Inferior parietal cortex (tissue), 1 donor: Measurements from ENCODE around the gene HIVEP3.

Experiments used
- DNase-seq: peaks from one replicate; pipeline ENCODE4 v3.0.0-alpha.2; 2016; ENCODE audit errors: extremely low spot score

The HIVEP3 gene

DNA sequence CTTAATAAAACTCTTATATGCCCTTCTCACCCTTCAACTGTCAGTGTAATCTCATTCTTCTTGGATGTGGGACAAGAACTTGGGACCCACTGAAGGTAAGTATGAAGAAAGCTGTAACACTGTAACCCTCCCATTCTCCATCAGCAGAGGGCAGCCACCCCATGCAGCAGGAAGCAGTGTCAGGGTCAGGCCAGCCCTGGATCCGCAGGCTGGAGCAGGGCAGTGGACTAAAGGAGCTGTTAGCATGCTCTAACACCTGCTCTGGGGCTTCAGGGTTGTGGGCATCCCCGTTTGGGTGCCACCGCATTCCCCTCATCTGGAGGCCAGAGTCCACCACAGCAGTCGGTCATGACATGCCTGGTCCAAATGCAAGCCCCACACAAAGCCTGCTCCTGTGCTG is 156.5 kb downstream of the HIVEP3 start:
- DNase-seq: no peak

- DNase-seq: no peak
Measured at GRCh38 chr1:41758904-41759548, 159.7 kb downstream of the HIVEP3 start.

DNA sequence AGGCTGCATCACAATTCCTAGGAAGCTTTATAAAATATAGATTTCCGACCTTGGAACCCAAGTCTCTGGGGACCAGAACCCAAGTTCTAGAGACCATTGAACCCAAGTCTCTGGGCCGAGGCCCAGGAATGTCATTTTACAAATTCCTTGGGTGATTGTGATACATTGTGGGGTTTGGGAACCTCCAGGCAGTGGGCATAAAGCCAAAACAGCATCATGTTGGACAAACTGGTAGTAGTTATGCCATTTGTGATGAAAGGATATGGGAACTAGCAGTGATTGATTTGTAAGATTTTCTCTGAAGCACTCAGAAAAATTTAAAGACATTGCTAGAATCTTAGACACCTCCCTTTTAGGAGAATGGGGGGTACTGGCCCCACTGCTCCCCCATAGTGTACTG is 160.2 kb downstream of the HIVEP3 start:
- DNase-seq: no peak

DNA sequence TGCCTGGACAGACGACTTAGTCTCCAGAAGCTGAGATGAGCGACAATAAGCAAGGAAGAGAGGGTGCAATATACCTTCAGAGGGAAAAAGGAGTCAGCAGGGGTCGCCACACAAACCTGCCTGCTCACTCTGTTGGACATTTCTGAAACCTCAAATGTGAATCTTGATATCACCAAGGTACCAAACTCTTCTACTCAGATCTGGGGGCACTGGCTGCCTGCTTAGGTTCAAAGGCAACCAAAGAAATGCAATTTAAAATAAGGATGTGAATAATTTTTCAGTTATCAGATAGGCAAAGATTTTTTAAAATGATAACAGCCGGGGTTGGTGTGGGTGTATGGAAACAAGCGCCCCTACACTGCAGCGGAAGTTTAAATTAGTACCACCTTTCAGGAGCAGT is 164.2 kb downstream of the HIVEP3 start:
- DNase-seq: no peak

DNA sequence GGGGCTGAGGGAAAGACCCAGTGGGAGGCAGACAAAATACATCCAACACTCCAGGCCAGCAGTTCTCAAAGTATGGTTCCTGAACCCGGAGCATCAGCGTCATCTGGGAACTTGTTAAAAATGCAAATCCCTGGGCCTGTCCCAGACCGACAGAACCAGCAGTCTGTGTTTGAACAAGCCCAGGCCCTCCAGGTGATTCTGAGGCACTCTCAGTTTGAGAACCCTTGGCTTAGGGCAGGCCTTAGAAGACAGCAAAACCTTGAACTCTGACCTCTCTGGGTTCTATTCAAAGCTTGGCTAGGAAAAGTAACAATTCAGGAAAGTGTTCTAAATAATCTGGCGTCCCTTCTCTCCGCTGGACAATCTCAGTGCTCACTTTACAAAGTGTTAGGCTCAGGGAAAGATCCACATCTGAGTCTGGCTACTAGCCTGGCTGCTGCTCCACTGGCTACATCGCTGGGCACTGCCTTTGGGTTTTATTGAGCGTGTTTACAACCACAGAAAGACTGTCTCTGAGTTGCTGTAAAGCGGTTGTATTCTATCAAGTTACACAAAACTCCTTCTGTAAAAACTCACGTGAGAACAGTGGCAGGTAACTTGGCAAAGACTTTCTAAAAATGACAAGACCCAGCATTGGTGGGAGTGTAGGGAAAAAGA is 166.1 kb downstream of the HIVEP3 start:
- DNase-seq: no peak

GRCh38 chr1:41751804-41752513 is 166.8 kb downstream of the HIVEP3 start:
- no peak for DNase-seq

DNA sequence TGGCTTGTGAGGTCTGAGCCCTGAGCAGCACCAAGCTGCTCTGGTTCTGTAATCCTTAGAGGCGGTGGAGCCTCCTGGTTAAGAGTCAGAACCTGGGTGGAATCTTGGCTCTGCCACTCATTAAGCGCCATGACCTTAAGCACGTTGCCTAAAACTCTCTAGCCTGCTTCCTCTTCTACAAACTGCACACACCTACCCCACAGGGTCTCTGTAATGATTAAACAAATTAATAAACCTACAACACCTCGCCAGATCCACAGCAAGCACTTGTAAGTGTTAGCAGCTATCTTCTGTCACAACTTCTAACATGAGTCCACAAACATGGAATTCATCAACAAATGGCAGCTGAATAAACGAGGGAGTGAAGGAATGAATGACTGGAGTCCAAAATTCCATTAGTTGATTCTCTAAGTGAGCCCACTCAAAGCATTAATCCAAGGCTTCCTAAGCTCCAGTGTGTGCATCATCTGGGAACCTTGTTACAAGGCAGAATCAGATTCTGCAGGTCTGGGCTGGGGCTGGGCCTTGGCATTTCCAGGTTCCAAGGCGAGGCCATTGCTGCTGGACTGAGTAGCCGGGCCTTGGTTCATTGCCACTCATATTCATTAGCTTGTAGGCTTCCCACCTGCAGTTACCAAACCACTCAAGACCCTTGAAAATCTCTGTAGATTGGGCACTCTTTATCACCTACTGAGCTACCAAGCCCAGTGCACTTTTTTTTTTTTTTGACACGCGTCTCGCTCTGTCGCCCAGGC is 168.6 kb downstream of the HIVEP3 start:
- DNase-seq: no peak

DNA sequence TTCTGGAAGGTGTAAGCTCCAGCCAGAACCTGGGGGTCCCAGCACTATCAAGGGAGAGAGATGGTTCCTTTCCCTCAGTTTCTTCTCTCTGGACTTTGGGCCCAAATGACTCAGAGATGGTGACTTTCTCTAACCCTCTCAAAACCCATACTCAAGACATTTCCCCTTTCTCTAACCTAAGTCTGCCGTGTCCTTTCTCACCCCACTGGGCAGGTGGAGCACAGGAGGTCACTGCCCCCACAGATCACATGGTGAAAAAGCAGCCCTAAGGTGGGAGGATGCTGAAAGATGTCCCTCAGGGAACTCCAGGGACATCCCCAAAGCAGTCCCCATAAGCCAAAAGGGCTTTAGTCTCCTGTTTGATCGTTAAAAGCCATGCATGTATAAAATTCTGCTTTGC is 173.7 kb downstream of the HIVEP3 start:
- DNase-seq: no peak

DNA sequence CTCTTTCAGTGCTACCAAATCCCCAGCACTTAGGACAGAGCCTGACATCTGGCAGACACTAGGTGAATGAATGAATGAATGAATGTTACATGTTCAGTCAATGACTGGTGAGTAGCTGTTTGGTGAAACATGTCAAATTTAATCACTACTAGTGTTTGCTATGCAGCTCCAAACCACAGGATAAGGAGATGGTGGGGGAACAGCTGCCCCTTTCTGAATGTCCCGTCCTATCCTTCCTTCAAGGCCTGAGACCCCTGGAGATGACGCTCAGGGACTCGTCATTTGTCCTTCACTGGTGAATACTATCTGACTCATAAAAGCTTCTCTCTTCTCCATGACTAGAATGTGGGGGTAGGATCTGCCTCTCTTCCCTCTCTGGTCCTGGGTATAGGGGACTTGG is 175.4 kb downstream of the HIVEP3 start:
- no peak for DNase-seq

GRCh38 chr1:41742219-41742618 is 176.5 kb downstream of the HIVEP3 start:
- no peak for DNase-seq

DNA sequence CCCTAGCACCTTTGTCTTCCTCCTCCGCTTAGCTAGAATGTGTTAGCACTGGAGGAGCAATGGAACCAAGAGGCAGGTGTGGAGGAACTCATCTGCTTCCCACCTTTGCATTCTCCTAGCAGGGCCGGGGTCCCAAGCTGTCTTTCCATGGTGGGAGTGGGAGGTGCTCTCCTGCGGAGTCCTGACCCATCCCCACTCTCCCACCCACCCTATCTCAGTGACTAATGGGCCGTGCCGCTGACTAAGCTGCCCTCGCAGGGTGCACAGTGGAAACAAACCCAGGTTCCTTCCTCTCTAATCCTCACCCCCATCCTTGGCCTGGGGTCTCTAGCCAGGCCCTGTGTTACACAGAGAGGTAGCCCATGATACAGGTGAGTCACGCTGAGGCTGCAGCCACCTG is 177.5 kb downstream of the HIVEP3 start:
- DNase-seq: no peak

- DNase-seq: no peak
Measured at GRCh38 chr1:41740630-41741239, 178.0 kb downstream of the HIVEP3 start.

DNA sequence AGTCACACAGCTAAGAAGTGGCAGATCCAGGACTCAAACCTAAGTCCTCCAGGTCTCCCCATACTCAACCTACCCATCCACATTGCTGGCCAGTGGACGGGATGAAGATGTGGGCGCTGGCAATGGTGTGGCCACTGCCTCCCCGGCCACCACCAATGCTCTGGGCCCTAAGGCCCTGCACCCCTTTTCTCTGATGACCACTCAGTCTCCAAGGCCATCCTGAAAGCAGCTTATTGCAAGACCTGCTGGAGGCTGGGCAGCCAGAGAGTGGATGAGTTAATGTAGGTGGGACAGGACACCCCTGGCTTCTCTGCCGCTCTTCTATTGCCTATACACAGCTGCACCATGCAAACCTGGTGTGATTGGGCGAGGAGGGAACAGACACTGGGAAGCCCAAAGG is 178.7 kb downstream of the HIVEP3 start:
- no peak for DNase-seq

- DNase-seq: no peak
Measured at GRCh38 chr1:41739061-41739955, 179.4 kb downstream of the HIVEP3 start.

- no peak for DNase-seq
Measured at GRCh38 chr1:41738475-41738874, 180.2 kb downstream of the HIVEP3 start.

GRCh38 chr1:41738006-41738405 is 180.7 kb downstream of the HIVEP3 start:
- no peak for DNase-seq

DNA sequence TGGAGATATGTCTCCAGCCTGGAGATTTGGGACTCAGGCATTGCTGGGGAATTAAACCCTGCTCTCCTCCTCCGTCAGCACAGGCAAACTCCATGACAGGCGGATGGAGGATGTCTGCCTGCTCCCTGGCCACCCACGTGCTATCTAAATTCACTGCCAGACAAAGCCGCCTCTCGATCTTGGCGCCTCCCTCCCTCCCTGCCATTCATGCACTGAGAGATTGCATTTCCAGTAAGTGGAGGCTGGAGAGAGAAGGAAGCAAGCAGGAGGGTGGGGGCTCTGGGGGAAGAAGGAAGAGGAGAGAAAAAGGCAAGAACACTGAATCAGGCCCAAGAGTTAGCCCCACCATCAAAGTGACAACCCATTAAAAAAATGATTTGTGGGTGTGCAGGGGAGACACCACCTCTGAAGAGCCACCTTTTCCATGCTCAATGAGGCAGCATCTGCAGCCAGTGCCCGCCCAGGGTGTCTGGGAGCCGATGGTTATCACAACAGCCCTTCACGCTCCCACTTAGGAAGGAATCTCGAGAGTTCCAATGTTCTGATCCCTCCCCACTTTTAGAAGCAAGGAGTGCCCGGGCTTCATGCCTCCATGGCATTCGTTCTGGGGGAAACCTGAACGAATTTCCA is 183.0 kb downstream of the HIVEP3 start:
- no peak for DNase-seq

GRCh38 chr1:41735139-41735538 is 183.6 kb downstream of the HIVEP3 start:
- DNase-seq: no peak

DNA sequence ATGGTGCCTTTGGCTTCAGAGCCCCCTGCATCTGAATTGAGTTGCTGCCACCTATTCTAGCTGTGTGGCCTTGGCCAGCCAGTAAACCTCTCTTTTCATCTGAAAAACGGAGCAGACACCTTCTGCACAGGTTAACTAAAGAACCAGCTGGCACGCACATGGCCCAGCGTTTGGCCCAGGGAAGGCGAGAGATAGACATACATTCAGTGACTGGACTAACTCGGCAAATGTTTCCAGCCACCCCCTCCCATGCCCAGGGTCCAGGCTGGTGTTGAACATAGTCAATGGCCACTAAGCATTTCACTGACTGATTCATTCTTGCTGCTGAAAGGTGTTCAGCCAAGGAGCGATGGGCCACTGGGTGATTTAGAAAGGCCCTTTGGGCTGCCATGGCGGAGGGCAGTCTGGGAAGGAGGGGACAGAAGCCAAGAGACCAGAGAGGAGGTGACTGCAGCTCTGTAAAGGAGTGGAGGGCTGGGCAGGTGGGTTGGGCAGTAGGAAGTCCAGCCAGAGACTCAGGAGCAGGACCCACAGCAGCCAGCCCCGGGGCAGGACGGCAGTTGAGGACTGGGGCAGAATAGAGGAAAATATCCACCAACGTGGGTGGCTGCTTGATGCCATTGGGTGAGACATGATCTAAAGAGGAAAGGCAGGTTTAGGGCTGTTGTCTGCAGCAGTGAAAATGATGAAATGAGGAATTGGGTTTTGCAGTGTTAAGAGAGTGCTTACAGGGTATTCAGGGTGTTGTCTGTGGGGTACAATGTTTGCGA is 184.3 kb downstream of the HIVEP3 start:
- no peak for DNase-seq

- no peak for DNase-seq
Measured at GRCh38 chr1:41733725-41734124, 185.0 kb downstream of the HIVEP3 start.
